Measurements from ENCODE around the gene FEV.
A peak's percentile ranks its signal among the peaks of the same experiment; 100 is the strongest.

The FEV gene

GRCh38 chr2:218985021-218985324, at the start of gene FEV:
Gene FEV (minus strand): TSS chr2:218985184. CDS start chr2:218985075, 109 bp downstream.
- DNase-seq (ENCODE audit: low spot score): no peak

- DNase-seq (ENCODE audit: low spot score): no peak
Observed at GRCh38 chr2:219032051-219032745, 47.2 kb upstream of the FEV start.

GRCh38 chr2:219031005-219031738, 46.2 kb upstream of the FEV start:
- no peak for DNase-seq (ENCODE audit: low spot score)

- no peak for DNase-seq (ENCODE audit: low spot score)
Observed at GRCh38 chr2:219030177-219030940, 45.4 kb upstream of the FEV start.

GRCh38 chr2:219029829-219030165, 44.8 kb upstream of the FEV start:
- DNase-seq (ENCODE audit: low spot score): peak; percentile 92

- no peak for DNase-seq (ENCODE audit: low spot score)
Observed at GRCh38 chr2:219028996-219029828, 44.2 kb upstream of the FEV start.

- no peak for DNase-seq (ENCODE audit: low spot score)
Observed at GRCh38 chr2:219028141-219028540, 43.2 kb upstream of the FEV start.

GRCh38 chr2:219027511-219028055, 42.6 kb upstream of the FEV start:
- no peak for DNase-seq (ENCODE audit: low spot score)

- DNase-seq (ENCODE audit: low spot score): no peak
Observed at GRCh38 chr2:219026946-219027345, 42.0 kb upstream of the FEV start.

GRCh38 chr2:219025637-219026585, 40.9 kb upstream of the FEV start:
- peak; percentile 53 for DNase-seq (ENCODE audit: low spot score)

- DNase-seq (ENCODE audit: low spot score): no peak
Observed at GRCh38 chr2:219024059-219024458, 39.1 kb upstream of the FEV start.

- no peak for DNase-seq (ENCODE audit: low spot score)
Observed at GRCh38 chr2:219023045-219023605, 38.1 kb upstream of the FEV start.

GRCh38 chr2:219022616-219023015, 37.6 kb upstream of the FEV start:
- no peak for DNase-seq (ENCODE audit: low spot score)

- no peak for DNase-seq (ENCODE audit: low spot score)
Observed at GRCh38 chr2:219022041-219022440, 37.1 kb upstream of the FEV start.

GRCh38 chr2:219021591-219021990, 36.6 kb upstream of the FEV start:
- DNase-seq (ENCODE audit: low spot score): no peak

- no peak for DNase-seq (ENCODE audit: low spot score)
Observed at GRCh38 chr2:219020604-219021365, 35.8 kb upstream of the FEV start.

GRCh38 chr2:219019436-219019835, 34.5 kb upstream of the FEV start:
- no peak for DNase-seq (ENCODE audit: low spot score)

- DNase-seq (ENCODE audit: low spot score): no peak
Observed at GRCh38 chr2:219018726-219019125, 33.7 kb upstream of the FEV start.

- DNase-seq (ENCODE audit: low spot score): no peak
Observed at GRCh38 chr2:219018286-219018685, 33.3 kb upstream of the FEV start.
